ENCODE measurements around the gene TTLL11.

The TTLL11 gene

GRCh38 chr9:122033775-122034373, 59.2 kb downstream of the TTLL11 start:
- ATAC-seq = no peak

DNA sequence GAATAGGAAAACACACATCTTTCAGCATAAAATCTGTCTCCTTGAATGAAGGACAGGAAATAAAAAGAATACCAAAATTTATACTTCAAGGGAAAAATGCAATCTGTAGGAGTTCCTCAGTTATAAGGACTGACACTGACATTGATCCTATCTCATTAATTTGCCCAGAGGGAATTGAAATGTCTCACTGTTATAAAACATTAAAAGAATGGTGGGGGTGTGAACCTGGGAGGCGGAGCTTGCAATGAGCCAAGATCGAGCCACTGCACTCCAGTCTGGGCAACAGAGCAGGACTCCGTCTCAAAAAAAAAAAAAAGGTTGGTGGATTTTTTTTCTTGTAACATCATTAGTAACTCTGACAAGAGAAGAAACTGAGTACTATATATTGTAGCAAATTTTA, 60.8 kb downstream of the TTLL11 start:
- peak; percentile 44 for ATAC-seq
- TF ChIP-seq ISL1 (CRISPR knock-in tag; IDR thresholded peaks at IDR 0.05) (no peak), ZNF8 (CRISPR knock-in tag; IDR thresholded peaks at IDR 0.05) (no peak), POU6F1 (CRISPR knock-in tag; IDR thresholded peaks at IDR 0.05; ENCODE audit: borderline replicate concordance, low read depth) (no peak), PPARA (CRISPR knock-in tag; IDR thresholded peaks at IDR 0.05; ENCODE audit: borderline replicate concordance) (no peak), SNAI2 (CRISPR knock-in tag; IDR thresholded peaks at IDR 0.05) (no peak), OSR1 (CRISPR knock-in tag; IDR thresholded peaks at IDR 0.05) (no peak), ZFP30 (CRISPR knock-in tag; IDR thresholded peaks at IDR 0.05) (no peak), GLIS3 (CRISPR knock-in tag; IDR thresholded peaks at IDR 0.05) (no peak)
- TF ChIP-seq, protein P1, sequence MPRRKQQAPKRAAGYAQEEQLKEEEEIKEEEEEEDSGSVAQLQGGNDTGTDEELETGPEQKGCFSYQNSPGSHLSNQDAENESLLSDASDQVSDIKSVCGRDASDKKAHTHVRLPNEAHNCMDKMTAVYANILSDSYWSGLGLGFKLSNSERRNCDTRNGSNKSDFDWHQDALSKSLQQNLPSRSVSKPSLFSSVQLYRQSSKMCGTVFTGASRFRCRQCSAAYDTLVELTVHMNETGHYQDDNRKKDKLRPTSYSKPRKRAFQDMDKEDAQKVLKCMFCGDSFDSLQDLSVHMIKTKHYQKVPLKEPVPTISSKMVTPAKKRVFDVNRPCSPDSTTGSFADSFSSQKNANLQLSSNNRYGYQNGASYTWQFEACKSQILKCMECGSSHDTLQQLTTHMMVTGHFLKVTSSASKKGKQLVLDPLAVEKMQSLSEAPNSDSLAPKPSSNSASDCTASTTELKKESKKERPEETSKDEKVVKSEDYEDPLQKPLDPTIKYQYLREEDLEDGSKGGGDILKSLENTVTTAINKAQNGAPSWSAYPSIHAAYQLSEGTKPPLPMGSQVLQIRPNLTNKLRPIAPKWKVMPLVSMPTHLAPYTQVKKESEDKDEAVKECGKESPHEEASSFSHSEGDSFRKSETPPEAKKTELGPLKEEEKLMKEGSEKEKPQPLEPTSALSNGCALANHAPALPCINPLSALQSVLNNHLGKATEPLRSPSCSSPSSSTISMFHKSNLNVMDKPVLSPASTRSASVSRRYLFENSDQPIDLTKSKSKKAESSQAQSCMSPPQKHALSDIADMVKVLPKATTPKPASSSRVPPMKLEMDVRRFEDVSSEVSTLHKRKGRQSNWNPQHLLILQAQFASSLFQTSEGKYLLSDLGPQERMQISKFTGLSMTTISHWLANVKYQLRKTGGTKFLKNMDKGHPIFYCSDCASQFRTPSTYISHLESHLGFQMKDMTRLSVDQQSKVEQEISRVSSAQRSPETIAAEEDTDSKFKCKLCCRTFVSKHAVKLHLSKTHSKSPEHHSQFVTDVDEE (CRISPR knock-in tag; IDR thresholded peaks at IDR 0.05) = no peak
- TF ChIP-seq, protein P2, sequence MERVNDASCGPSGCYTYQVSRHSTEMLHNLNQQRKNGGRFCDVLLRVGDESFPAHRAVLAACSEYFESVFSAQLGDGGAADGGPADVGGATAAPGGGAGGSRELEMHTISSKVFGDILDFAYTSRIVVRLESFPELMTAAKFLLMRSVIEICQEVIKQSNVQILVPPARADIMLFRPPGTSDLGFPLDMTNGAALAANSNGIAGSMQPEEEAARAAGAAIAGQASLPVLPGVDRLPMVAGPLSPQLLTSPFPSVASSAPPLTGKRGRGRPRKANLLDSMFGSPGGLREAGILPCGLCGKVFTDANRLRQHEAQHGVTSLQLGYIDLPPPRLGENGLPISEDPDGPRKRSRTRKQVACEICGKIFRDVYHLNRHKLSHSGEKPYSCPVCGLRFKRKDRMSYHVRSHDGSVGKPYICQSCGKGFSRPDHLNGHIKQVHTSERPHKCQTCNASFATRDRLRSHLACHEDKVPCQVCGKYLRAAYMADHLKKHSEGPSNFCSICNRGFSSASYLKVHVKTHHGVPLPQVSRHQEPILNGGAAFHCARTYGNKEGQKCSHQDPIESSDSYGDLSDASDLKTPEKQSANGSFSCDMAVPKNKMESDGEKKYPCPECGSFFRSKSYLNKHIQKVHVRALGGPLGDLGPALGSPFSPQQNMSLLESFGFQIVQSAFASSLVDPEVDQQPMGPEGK (CRISPR knock-in tag; IDR thresholded peaks at IDR 0.05; ENCODE audit: borderline replicate concordance) = no peak

More at GRCh38 chr9:122033775-122034373, 59.2 kb downstream of the TTLL11 start:
- no peak for TF ChIP-seq ZFP3 (CRISPR knock-in tag; IDR thresholded peaks at IDR 0.05)
- no peak for TF ChIP-seq TCF4 (CRISPR knock-in tag; IDR thresholded peaks at IDR 0.05; ENCODE audit: borderline replicate concordance)

DNA sequence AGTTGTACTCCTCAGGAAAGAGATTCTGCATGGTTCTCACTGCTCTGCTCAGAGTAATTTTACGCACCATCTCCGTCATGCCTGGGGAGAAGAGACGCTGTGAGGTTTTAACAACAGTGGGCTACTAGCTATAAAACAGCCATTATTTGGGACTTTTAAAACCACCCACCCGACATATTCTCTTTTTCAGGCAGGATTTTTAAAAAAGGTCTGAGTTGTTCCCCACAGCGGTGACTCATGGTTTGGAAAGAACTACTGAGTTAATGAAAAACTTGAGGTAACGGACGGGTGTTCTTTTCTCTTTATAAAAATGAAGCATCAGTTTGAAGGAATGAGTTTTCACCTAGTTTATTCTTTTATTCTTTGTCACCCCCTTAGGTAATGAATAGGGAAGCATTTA, 61.3 kb downstream of the TTLL11 start:
- peak; percentile 33; the same call in 2 of the 3 replicates for ATAC-seq

More for the DNA sequence above, 61.3 kb downstream of the TTLL11 start:
- no peak for TF ChIP-seq CSDC2 (CRISPR knock-in tag; IDR thresholded peaks at IDR 0.05)
- TF ChIP-seq ZFP30 (CRISPR knock-in tag; IDR thresholded peaks at IDR 0.05) = no peak
- no peak for TF ChIP-seq ZC3H10 (CRISPR knock-in tag; IDR thresholded peaks at IDR 0.05)
- TF ChIP-seq RARB (CRISPR knock-in tag; IDR thresholded peaks at IDR 0.05) = no peak
- TF ChIP-seq, protein P3, sequence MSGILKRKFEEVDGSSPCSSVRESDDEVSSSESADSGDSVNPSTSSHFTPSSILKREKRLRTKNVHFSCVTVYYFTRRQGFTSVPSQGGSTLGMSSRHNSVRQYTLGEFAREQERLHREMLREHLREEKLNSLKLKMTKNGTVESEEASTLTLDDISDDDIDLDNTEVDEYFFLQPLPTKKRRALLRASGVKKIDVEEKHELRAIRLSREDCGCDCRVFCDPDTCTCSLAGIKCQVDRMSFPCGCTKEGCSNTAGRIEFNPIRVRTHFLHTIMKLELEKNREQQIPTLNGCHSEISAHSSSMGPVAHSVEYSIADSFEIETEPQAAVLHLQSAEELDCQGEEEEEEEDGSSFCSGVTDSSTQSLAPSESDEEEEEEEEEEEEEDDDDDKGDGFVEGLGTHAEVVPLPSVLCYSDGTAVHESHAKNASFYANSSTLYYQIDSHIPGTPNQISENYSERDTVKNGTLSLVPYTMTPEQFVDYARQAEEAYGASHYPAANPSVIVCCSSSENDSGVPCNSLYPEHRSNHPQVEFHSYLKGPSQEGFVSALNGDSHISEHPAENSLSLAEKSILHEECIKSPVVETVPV (CRISPR knock-in tag; IDR thresholded peaks at IDR 0.05) = no peak
- no peak for TF ChIP-seq TCF4 (CRISPR knock-in tag; IDR thresholded peaks at IDR 0.05; ENCODE audit: borderline replicate concordance)
- TF ChIP-seq PPARA (CRISPR knock-in tag; IDR thresholded peaks at IDR 0.05; ENCODE audit: borderline replicate concordance) = no peak
- no peak for TF ChIP-seq POU6F1 (CRISPR knock-in tag; IDR thresholded peaks at IDR 0.05; ENCODE audit: borderline replicate concordance, low read depth)
- TF ChIP-seq ZNF8 (CRISPR knock-in tag; IDR thresholded peaks at IDR 0.05) = no peak
- TF ChIP-seq, protein P4, sequence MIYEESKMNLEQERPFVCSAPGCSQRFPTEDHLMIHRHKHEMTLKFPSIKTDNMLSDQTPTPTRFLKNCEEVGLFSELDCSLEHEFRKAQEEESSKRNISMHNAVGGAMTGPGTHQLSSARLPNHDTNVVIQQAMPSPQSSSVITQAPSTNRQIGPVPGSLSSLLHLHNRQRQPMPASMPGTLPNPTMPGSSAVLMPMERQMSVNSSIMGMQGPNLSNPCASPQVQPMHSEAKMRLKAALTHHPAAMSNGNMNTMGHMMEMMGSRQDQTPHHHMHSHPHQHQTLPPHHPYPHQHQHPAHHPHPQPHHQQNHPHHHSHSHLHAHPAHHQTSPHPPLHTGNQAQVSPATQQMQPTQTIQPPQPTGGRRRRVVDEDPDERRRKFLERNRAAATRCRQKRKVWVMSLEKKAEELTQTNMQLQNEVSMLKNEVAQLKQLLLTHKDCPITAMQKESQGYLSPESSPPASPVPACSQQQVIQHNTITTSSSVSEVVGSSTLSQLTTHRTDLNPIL (CRISPR knock-in tag; IDR thresholded peaks at IDR 0.05; ENCODE audit: low read depth) = no peak
- no peak for TF ChIP-seq SNAI2 (CRISPR knock-in tag; IDR thresholded peaks at IDR 0.05)
- TF ChIP-seq, protein P1 (CRISPR knock-in tag; IDR thresholded peaks at IDR 0.05) = no peak
- no peak for TF ChIP-seq ZNF565 (CRISPR knock-in tag; conservative IDR thresholded peaks at IDR 0.05; ENCODE audit: low read depth)
- TF ChIP-seq, protein P2 (CRISPR knock-in tag; IDR thresholded peaks at IDR 0.05; ENCODE audit: borderline replicate concordance) = no peak
- TF ChIP-seq ESRRG (CRISPR knock-in tag; IDR thresholded peaks at IDR 0.05) = no peak
- no peak for TF ChIP-seq ZFP3 (CRISPR knock-in tag; IDR thresholded peaks at IDR 0.05)
- no peak for TF ChIP-seq ISL1 (CRISPR knock-in tag; IDR thresholded peaks at IDR 0.05)

All from SK-N-SH treated with all-trans-retinoic acid at 6 μM for 48 hours (cell line).